ENCODE data around the gene DGKB.
"Not testable (repeated sequence)": the region's sequence is repeated elsewhere in the genome, so short reads cannot be mapped to it uniquely, and the experiment has no call there.

DGKB gene

GRCh38 chr7:14289957-14290356 is 612.6 kb downstream of the DGKB start:
- Histone ChIP-seq H3K4me3 (ENCODE audit: low read depth in 1 of 2, low read length in 1 of 2) (no peak overlapping the region), H3K9me3 (no peaks in the 10 kb centered on the region), H3K27me3 (no peaks in the 10 kb centered on the region), H3K27ac (no peak overlapping the region), H3K4me1 (ENCODE audit: control insufficient read depth in 1 of 2, insufficient read depth in 1 of 2, low read depth in 1 of 2, low read length in 1 of 2) (no peaks in the 10 kb centered on the region), H3K36me3 (no peaks in the 10 kb centered on the region)
- TF ChIP-seq, protein P1, sequence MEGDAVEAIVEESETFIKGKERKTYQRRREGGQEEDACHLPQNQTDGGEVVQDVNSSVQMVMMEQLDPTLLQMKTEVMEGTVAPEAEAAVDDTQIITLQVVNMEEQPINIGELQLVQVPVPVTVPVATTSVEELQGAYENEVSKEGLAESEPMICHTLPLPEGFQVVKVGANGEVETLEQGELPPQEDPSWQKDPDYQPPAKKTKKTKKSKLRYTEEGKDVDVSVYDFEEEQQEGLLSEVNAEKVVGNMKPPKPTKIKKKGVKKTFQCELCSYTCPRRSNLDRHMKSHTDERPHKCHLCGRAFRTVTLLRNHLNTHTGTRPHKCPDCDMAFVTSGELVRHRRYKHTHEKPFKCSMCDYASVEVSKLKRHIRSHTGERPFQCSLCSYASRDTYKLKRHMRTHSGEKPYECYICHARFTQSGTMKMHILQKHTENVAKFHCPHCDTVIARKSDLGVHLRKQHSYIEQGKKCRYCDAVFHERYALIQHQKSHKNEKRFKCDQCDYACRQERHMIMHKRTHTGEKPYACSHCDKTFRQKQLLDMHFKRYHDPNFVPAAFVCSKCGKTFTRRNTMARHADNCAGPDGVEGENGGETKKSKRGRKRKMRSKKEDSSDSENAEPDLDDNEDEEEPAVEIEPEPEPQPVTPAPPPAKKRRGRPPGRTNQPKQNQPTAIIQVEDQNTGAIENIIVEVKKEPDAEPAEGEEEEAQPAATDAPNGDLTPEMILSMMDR (IDR thresholded peaks at IDR 0.05): no peak

DNA sequence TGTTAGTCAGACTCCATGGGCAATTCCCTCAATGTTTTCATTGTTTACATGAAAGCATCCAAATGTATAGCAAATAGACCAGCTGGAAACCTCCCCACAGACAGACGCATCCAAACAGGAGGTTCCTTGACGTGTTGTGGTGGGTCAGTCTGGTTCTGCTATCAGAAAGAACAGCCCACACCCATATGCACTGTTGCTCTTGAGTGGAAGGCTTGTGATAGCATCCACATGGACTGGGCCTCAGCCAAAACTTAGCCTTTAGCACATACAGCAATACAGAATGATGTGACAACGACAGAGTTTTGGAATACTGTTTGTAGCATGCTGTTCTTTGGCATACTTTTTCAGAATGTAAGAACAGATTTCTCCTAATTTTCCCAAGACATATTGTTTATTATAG is 613.9 kb downstream of the DGKB start:
- Histone ChIP-seq H3K4me1 (ENCODE audit: control insufficient read depth in 1 of 2, insufficient read depth in 1 of 2, low read depth in 1 of 2, low read length in 1 of 2) (no peaks in the 10 kb centered on the region), H3K27me3 (no peaks in the 10 kb centered on the region), H3K9me3 (no peaks in the 10 kb centered on the region), H3K36me3 (no peaks in the 10 kb centered on the region), H3K4me3 (ENCODE audit: low read depth in 1 of 2, low read length in 1 of 2) (no peak overlapping the region), H3K27ac (no peak overlapping the region)
- TF ChIP-seq, protein P1 (IDR thresholded peaks at IDR 0.05): no peak

GRCh38 chr7:14287398-14287797 is 615.2 kb downstream of the DGKB start:
- Histone ChIP-seq H3K36me3 (no peaks in the 10 kb centered on the region), H3K27ac (no peak overlapping the region), H3K9me3 (no peaks in the 10 kb centered on the region), H3K27me3 (no peaks in the 10 kb centered on the region), H3K4me1 (ENCODE audit: control insufficient read depth in 1 of 2, insufficient read depth in 1 of 2, low read depth in 1 of 2, low read length in 1 of 2) (no peaks in the 10 kb centered on the region), H3K4me3 (ENCODE audit: low read depth in 1 of 2, low read length in 1 of 2) (no peak overlapping the region)
- TF ChIP-seq, protein P1 (IDR thresholded peaks at IDR 0.05): no peak

- Histone ChIP-seq H3K36me3 (no peaks in the 10 kb centered on the region), H3K27ac (no peak overlapping the region), H3K4me3 (ENCODE audit: low read depth in 1 of 2, low read length in 1 of 2) (no peak overlapping the region), H3K9me3 (no peaks in the 10 kb centered on the region), H3K4me1 (ENCODE audit: control insufficient read depth in 1 of 2, insufficient read depth in 1 of 2, low read depth in 1 of 2, low read length in 1 of 2) (no peaks in the 10 kb centered on the region), H3K27me3 (no peaks in the 10 kb centered on the region)
- TF ChIP-seq, protein P1 (IDR thresholded peaks at IDR 0.05): no peak
Measured at GRCh38 chr7:14286036-14286435, 616.5 kb downstream of the DGKB start.

- not testable (repeated sequence) for H3K36me3 ChIP-seq; H3K27ac ChIP-seq; H3K4me3 ChIP-seq (ENCODE audit: low read depth in 1 of 2, low read length in 1 of 2); H3K4me1 ChIP-seq (ENCODE audit: control insufficient read depth in 1 of 2, insufficient read depth in 1 of 2, low read depth in 1 of 2, low read length in 1 of 2); H3K9me3 ChIP-seq; H3K27me3 ChIP-seq
Measured at GRCh38 chr7:14279065-14279871, 623.3 kb downstream of the DGKB start.

DNA sequence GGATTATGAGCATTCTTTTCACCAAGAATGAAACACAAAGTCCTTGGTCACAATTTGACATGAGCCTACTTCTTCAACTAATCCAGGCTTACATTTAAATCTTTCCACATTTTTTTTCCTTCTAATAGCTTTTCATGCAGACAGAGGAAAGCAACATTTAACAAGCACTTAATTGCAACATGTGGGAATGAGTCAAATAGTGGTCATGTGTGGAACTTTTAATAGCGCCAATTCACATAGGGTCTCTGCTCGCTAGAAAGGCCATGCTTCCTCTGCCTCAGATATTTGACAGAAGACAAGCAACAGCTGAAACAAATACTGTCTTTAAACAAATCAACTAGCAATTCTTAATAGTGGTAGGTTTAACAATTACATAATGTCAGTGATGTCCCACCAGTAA is 627.2 kb downstream of the DGKB start:
- Histone ChIP-seq H3K36me3 (no peaks in the 10 kb centered on the region), H3K4me3 (ENCODE audit: low read depth in 1 of 2, low read length in 1 of 2) (no peak overlapping the region), H3K4me1 (ENCODE audit: control insufficient read depth in 1 of 2, insufficient read depth in 1 of 2, low read depth in 1 of 2, low read length in 1 of 2) (no peaks in the 10 kb centered on the region), H3K9me3 (no peaks in the 10 kb centered on the region), H3K27me3 (no peaks in the 10 kb centered on the region), H3K27ac (no peak overlapping the region)
- TF ChIP-seq, protein P1 (IDR thresholded peaks at IDR 0.05): no peak
